SHP77 (cell line): ENCODE results near the gene PUS7.
"Not testable (repeated sequence)": the region's sequence is repeated elsewhere in the genome, so short reads cannot be mapped to it uniquely, and the experiment has no call there.

ENCODE experiments used
- DNase-seq, 2 experiments: peaks; one replicate each; lab custom pipeline; 2025; lab: John Stamatoyannopoulos, UW

PUS7 gene

GRCh38 chr7:105497016-105497415 lies 25.1 kb downstream of the PUS7 start:
- no peak for DNase-seq

- no peak for DNase-seq
Observed at GRCh38 chr7:105496521-105496920, 25.6 kb downstream of the PUS7 start.

- DNase-seq: no peak
Observed at GRCh38 chr7:105493923-105494315, 28.2 kb downstream of the PUS7 start.

GRCh38 chr7:105493196-105493922 lies 28.7 kb downstream of the PUS7 start:
- DNase-seq: no peak

GRCh38 chr7:105489409-105489808 lies 32.7 kb downstream of the PUS7 start:
- DNase-seq: no peak

GRCh38 chr7:105487579-105488571 lies 34.2 kb downstream of the PUS7 start:
- no peak for DNase-seq

GRCh38 chr7:105480931-105481330 lies 41.1 kb downstream of the PUS7 start:
- no peak for DNase-seq

GRCh38 chr7:105478606-105479005 lies 43.5 kb downstream of the PUS7 start:
- no peak for DNase-seq

- no peak for DNase-seq
Observed at GRCh38 chr7:105477908-105478307, 44.2 kb downstream of the PUS7 start.

- no peak for DNase-seq
Observed at GRCh38 chr7:105474045-105474444, 48.0 kb downstream of the PUS7 start.

GRCh38 chr7:105473163-105473562 lies 48.9 kb downstream of the PUS7 start:
- DNase-seq: no peak

- no peak for DNase-seq
Observed at GRCh38 chr7:105470846-105471245, 51.2 kb downstream of the PUS7 start.

GRCh38 chr7:105470090-105470489 lies 52.0 kb downstream of the PUS7 start:
- no peak for DNase-seq

GRCh38 chr7:105462765-105463420 lies 59.2 kb downstream of the PUS7 start:
- DNase-seq: no peak

- no peak for DNase-seq
Observed at GRCh38 chr7:105461518-105461917, 60.6 kb downstream of the PUS7 start.

GRCh38 chr7:105457619-105458225 lies 64.3 kb downstream of the PUS7 start:
- DNase-seq: no peak

GRCh38 chr7:105454921-105455320 lies 67.2 kb downstream of the PUS7 start:
- no peak for DNase-seq

GRCh38 chr7:105454095-105454747 lies 67.8 kb downstream of the PUS7 start:
- no peak for DNase-seq

- no peak for DNase-seq
Observed at GRCh38 chr7:105452085-105452484, 70.0 kb downstream of the PUS7 start.

- DNase-seq: not testable (repeated sequence)
Observed at GRCh38 chr7:105450870-105451269, 71.2 kb downstream of the PUS7 start.

GRCh38 chr7:105450177-105450861 lies 71.8 kb downstream of the PUS7 start:
- DNase-seq: no peak
